Naive thymus-derived CD4-positive, alpha-beta T cell (primary cell): ENCODE measurements around the gene GTPBP1. TPM values are rescaled to one million over a fixed set of nuclear protein-coding genes. Genes with fewer than 3 reads are reported as not detected.

ENCODE experiments used
- ATAC-seq: fragments of 150-1000 bp; cut with Tn5 transposase; 2 replicates; pipeline ENCODE4 v1.10.0; 2021; ENCODE audit warnings: mild to moderate bottlenecking, moderate library complexity
- CTCF ChIA-PET: fragments of 350-600 bp; sonication (Branson Sonifier 250); formaldehyde crosslinking; loops from one replicate; lab custom pipeline; 2021; ENCODE audit warnings: antibody characterized with exemption; lab: Charles Lee
- POLR2A ChIA-PET: fragments of 350-600 bp; sonication (Branson Sonifier 250); formaldehyde crosslinking; loops from one replicate; lab custom pipeline; 2021; ENCODE audit warnings: antibody characterized with exemption, inconsistent platforms; lab: Charles Lee
- DNase-seq, 9 donors: peaks; one replicate each; pipeline versions ENCODE4 v3.0.0 to v3.0.0-alpha.2; 2020 to 2022; ENCODE audit warnings: mixed read lengths in 1 of 9
- H3K27ac ChIP-seq: one replicate; pipeline ENCODE4 v1.7.0; 2013; ENCODE audit warnings: mild to moderate bottlenecking, low read depth, low read length, moderate library complexity
- H3K27me3 ChIP-seq, 2 donors: one replicate each; pipeline ENCODE4 v1.7.0; 2013; ENCODE audit warnings: low read length in 2 of 2, mild to moderate bottlenecking in 2 of 2, moderate library complexity in 2 of 2; ENCODE audit not compliant: control insufficient read depth in 2 of 2, insufficient read depth in 2 of 2
- H3K36me3 ChIP-seq, 3 experiments: 1 replicate in 2 of 3; 2 replicates in 1 of 3; pipeline ENCODE4 v1.7.0; 2013; ENCODE audit warnings: low read length in 3 of 3, mild to moderate bottlenecking in 3 of 3, moderate library complexity in 1 of 3; ENCODE audit not compliant: insufficient read depth in 3 of 3, control insufficient read depth in 2 of 3
- H3K4me1 ChIP-seq, 2 donors: one replicate each; pipeline ENCODE4 v1.7.0; 2013; ENCODE audit warnings: low read length in 2 of 2, mild to moderate bottlenecking in 2 of 2, moderate library complexity in 1 of 2; ENCODE audit not compliant: control insufficient read depth in 2 of 2, insufficient read depth in 2 of 2
- H3K4me3 ChIP-seq: 2 replicates; pipeline ENCODE4 v1.7.0; 2013; ENCODE audit warnings: mild to moderate bottlenecking, low read length
- H3K9me3 ChIP-seq, 3 experiments: 1 replicate in 2 of 3; 2 replicates in 1 of 3; pipeline ENCODE4 v1.7.0; 2013; ENCODE audit warnings: low read length in 3 of 3; ENCODE audit not compliant: control insufficient read depth in 2 of 3
- H3K27ac Mint-ChIP-seq, 9 donors: one replicate each; pipeline ENCODE4 v1.8.0; 2020 to 2022; ENCODE audit warnings: mixed read lengths in 9 of 9, mild to moderate bottlenecking in 8 of 9, moderate library complexity in 5 of 9, inconsistent platforms in 2 of 9
- H3K27me3 Mint-ChIP-seq, 5 donors: one replicate each; pipeline ENCODE4 v1.8.0; 2021 to 2022; ENCODE audit warnings: mixed read lengths in 5 of 5, mild to moderate bottlenecking in 1 of 5
- H3K36me3 Mint-ChIP-seq, 5 donors: one replicate each; pipeline ENCODE4 v1.8.0; 2020 to 2022; ENCODE audit warnings: mixed read lengths in 5 of 5, mild to moderate bottlenecking in 3 of 5, inconsistent platforms in 1 of 5
- H3K4me1 Mint-ChIP-seq, 7 donors: one replicate each; pipeline ENCODE4 v1.8.0; 2020 to 2022; ENCODE audit warnings: mixed read lengths in 7 of 7, mild to moderate bottlenecking in 3 of 7, inconsistent platforms in 1 of 7
- H3K4me3 Mint-ChIP-seq, 10 donors: one replicate each; pipeline ENCODE4 v1.8.0; 2020 to 2022; ENCODE audit warnings: mild to moderate bottlenecking in 10 of 10, mixed read lengths in 10 of 10, moderate library complexity in 6 of 10, inconsistent platforms in 2 of 10
- H3K9me3 Mint-ChIP-seq, 11 donors: one replicate each; pipeline ENCODE4 v1.8.0; 2020 to 2022; ENCODE audit warnings: mixed read lengths in 11 of 11, mild to moderate bottlenecking in 4 of 11, inconsistent platforms in 1 of 11, moderate library complexity in 1 of 11
- intact Hi-C, 2 donors: fragments of 100-400 bp; cut with micrococcal nuclease; formaldehyde crosslinking; loops; one replicate each; pipeline ENCODE4 v1.15.1; 2023
- polyA plus RNA-seq, 2 donors: library from polyadenylated mRNA; unstranded; fragments of 300-500 nt; fragmentation: Illumina TruSeq; gene quantifications; one replicate each; pipeline ENCODE4 v1.2.3, GENCODE V29; 2021
- total RNA-seq, 6 experiments: library from RNA in 5 of 6; stranded (reverse) in 5 of 6; gene quantifications; 1 replicate in 5 of 6; 2 replicates in 1 of 6; pipeline ENCODE4 v1.2.3 and lab custom pipeline; 2021 to 2026

GTPBP1 gene
- total and polyA plus RNA-seq, 7 experiments from 2014 or later, result 16.9 to 209 (median 83.4) TPM

DNA sequence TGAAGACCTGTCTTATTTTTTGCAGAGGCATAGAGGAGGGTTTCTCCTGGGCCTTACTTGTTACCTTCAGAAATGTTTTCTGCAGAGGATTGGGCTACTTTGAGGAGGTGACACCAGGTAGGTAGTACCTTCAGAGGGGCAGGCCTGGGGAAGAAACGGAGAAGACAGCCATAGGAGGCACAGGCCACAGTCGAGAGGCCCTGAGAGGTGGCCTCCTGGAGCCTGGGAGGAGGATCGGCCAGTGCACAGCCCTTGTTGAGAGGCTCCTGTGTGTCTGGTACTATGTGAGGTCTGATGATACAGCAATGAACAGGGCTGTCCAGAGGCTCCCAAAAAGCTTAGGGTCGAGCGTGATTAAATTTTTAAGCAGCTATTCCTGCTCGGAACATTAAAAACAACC is 11.5 kb downstream of the GTPBP1 start:
- POLR2A ChIA-PET, result interaction anchor here (1.0 to 1.5 kb wide), 2 partner anchors 12 to 15 kb away, joined by 4 to 5 read pairs; no protein-coding TSS in a partner anchor
- DNase-seq, result no peak
- Histone ChIP-seq H3K4me3 (no peak overlapping the region), H3K27me3 (no peaks in the 10 kb centered on the region), H3K4me1 (peaks cover 5% of the 10 kb centered on the region in 2 donors), H3K36me3 (peaks cover 2 to 58% (median 11%) of the 10 kb centered on the region in 3 experiments), H3K27ac (no peak overlapping the region), H3K9me3 (no peaks in the 10 kb centered on the region)
- Mint-ChIP-seq H3K36me3 (peaks cover 11 to 32% (median 13%) of the 10 kb centered on the region in 5 donors), H3K4me1 (peaks cover 26 to 51% (median 37%) of the 10 kb centered on the region in 7 donors), H3K4me3 (no peak overlapping the region), H3K27me3 (no peaks in the 10 kb centered on the region), H3K27ac (peak overlapping the region in 4 of 9 donors; percentile 22 to 65 (median 35)), H3K9me3 (peaks cover 0 to 2% (median 0%) of the 10 kb centered on the region in 11 donors)
- CTCF ChIA-PET, result interaction anchor here (1.2 kb wide), 1 partner anchor 15 kb away, joined by 3 read pairs; no protein-coding TSS in a partner anchor
- intact Hi-C loops, result no loop called here
- ATAC-seq, result no peak

DNA sequence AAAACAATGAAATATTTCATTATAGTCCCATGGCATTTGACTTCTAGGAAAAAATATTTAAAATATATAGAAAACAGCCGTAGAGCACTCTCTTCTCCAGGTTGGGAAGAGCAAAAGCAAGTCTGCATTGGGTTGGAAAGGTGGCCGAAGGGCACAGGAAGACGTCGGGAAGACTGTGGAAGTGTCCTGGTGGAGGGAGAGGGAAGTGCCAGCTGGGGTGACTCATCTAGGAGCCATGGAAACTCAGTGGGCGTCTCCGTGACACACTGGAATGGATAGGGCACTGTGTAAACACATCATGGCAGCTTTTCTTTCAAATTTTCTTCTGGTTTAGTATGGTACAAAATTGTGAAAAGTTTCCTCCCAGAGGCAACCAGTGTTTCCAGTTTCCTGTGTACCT is 12.7 kb downstream of the GTPBP1 start:
- ATAC-seq, result peak; percentile 21
- no peak for DNase-seq
- no peaks in the 10 kb centered on the region for H3K9me3 ChIP-seq
- Mint-ChIP-seq H3K4me3 (no peak overlapping the region), H3K27ac (peak overlapping the region in 4 of 9 donors; percentile 1 to 41 (median 27)), H3K4me1 (peaks cover 19 to 40% (median 25%) of the 10 kb centered on the region in 7 donors), H3K9me3 (peaks cover 0 to 2% (median 0%) of the 10 kb centered on the region in 11 donors), H3K36me3 (peaks cover 10 to 33% (median 16%) of the 10 kb centered on the region in 5 donors), H3K27me3 (no peaks in the 10 kb centered on the region)
- POLR2A ChIA-PET, result interaction anchor here (1.1 to 1.5 kb wide), 2 partner anchors 11 to 14 kb away, joined by 3 to 4 read pairs; no protein-coding TSS in a partner anchor
- intact Hi-C loops, result no loop called here
- CTCF ChIA-PET, result no interaction called here
- H3K4me3 ChIP-seq, result no peak overlapping the region
- peaks cover 9 to 70% (median 11%) of the 10 kb centered on the region in 3 experiments for H3K36me3 ChIP-seq
- H3K4me1 ChIP-seq, result peaks cover 0 to 5% of the 10 kb centered on the region in 2 donors
- no peaks in the 10 kb centered on the region for H3K27me3 ChIP-seq
- no peak overlapping the region for H3K27ac ChIP-seq

DNA sequence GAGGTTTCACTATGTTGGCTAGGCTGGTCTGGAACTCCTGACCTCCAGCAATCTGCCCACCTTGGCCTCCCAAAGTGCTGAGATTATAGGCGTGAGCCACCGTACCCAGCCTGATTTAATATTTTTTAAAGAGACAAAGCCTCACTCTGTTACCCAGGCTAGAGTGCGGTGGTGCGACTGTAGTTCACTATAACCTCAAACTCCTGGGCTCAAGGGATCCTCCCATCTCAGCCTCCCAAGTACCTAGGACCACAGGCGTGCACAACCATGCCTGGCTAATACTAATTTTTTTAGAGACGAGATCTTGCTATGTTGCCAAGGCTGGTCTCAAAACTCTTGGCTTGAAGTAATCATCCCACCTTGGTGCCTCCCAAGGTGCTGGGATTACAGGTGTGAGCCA is 13.5 kb downstream of the GTPBP1 start:
- Histone ChIP-seq H3K27ac (no peak overlapping the region), H3K4me1 (no peaks in the 10 kb centered on the region), H3K36me3 (peaks cover 9 to 78% (median 13%) of the 10 kb centered on the region in 3 experiments), H3K4me3 (no peak overlapping the region), H3K27me3 (no peaks in the 10 kb centered on the region), H3K9me3 (no peaks in the 10 kb centered on the region)
- ChIA-PET CTCF (no interaction called here), POLR2A (no interaction called here)
- H3K27me3 Mint-ChIP-seq, result no peaks in the 10 kb centered on the region
- peaks cover 12 to 32% (median 17%) of the 10 kb centered on the region in 7 donors for H3K4me1 Mint-ChIP-seq
- H3K9me3 Mint-ChIP-seq, result peaks cover 0 to 2% (median 0%) of the 10 kb centered on the region in 11 donors
- ATAC-seq (no peak), DNase-seq (no peak)
- H3K4me3 Mint-ChIP-seq, result no peak overlapping the region
- peaks cover 10 to 38% (median 16%) of the 10 kb centered on the region in 5 donors for H3K36me3 Mint-ChIP-seq
- intact Hi-C loops, result no loop called here
- H3K27ac Mint-ChIP-seq, result no peak overlapping the region

DNA sequence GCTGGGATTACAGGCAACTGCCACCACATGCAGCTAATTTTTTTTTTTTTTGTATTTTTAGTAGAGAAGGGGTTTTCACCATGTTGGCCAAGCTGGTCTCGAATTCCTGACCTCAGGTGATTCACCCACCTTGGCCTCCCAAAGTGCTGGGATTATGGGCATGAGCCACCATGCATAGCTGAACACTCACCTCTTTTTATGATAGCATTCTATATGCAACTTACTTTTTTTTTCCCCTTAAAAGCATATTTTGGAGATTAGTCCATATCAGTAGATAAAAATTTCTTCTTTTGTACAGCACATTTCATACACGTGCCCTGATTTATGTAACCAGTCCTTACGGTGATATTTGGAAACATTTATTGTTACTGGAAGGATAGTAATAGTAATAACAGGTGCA is 14.6 kb downstream of the GTPBP1 start:
- Mint-ChIP-seq H3K36me3 (peaks cover 17 to 46% (median 23%) of the 10 kb centered on the region in 5 donors), H3K9me3 (peaks cover 0 to 2% (median 0%) of the 10 kb centered on the region in 11 donors), H3K4me3 (no peak overlapping the region), H3K4me1 (peaks cover 8 to 31% (median 13%) of the 10 kb centered on the region in 7 donors), H3K27ac (no peak overlapping the region), H3K27me3 (no peaks in the 10 kb centered on the region)
- H3K36me3 ChIP-seq, result peaks cover 9 to 85% (median 18%) of the 10 kb centered on the region in 3 experiments
- ATAC-seq (no peak), DNase-seq (no peak)
- no peak overlapping the region for H3K27ac ChIP-seq
- H3K27me3 ChIP-seq, result no peaks in the 10 kb centered on the region
- H3K4me1 ChIP-seq, result no peaks in the 10 kb centered on the region
- ChIA-PET POLR2A (interaction anchor here (0.6 kb wide), 2 partner anchors 15 to 60 kb away, joined by 3 read pairs; no protein-coding TSS in a partner anchor), CTCF (interaction anchor here (0.6 kb wide), 1 partner anchor 667 kb away, joined by 3 read pairs; no protein-coding TSS in a partner anchor)
- H3K4me3 ChIP-seq, result no peak overlapping the region
- intact Hi-C loops, result no loop called here
- no peaks in the 10 kb centered on the region for H3K9me3 ChIP-seq

DNA sequence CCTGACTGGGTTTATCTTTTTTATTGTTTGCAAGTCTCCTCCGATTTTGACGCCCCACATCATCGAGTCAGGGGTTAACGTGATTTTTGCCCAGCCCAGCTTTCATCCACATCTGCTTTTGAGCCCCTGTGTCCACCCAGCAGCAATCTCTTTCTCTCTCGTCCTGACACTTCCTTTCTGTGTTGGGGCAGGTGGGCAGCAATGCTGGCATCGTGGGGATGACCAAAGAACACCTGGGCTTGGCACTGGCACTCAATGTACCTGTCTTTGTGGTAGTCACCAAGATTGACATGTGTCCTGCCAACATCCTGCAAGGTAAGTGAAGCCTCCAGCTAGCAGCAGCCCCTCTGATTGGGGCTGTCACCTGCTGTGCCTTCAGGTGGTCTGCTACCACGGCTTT is 15.8 kb downstream of the GTPBP1 start:
- Mint-ChIP-seq H3K4me1 (peaks cover 7 to 26% (median 13%) of the 10 kb centered on the region in 7 donors), H3K9me3 (peaks cover 0 to 2% (median 0%) of the 10 kb centered on the region in 11 donors), H3K27ac (peak overlapping the region in 3 of 9 donors; percentile 33 to 64 (median 41)), H3K27me3 (no peaks in the 10 kb centered on the region), H3K36me3 (peaks cover 15 to 50% (median 24%) of the 10 kb centered on the region in 5 donors), H3K4me3 (no peak overlapping the region)
- Histone ChIP-seq H3K36me3 (peaks cover 9 to 85% (median 19%) of the 10 kb centered on the region in 3 experiments), H3K27ac (no peak overlapping the region), H3K4me3 (no peak overlapping the region), H3K4me1 (no peaks in the 10 kb centered on the region), H3K9me3 (no peaks in the 10 kb centered on the region), H3K27me3 (no peaks in the 10 kb centered on the region)
- no peak for ATAC-seq
- ChIA-PET POLR2A (interaction anchor here (0.7 to 6.3 kb wide), 6 partner anchors 13 to 33 kb away, joined by 3 to 51 read pairs (median 3); partner anchors contain the start of gene GTPBP1), CTCF (interaction anchor here (1.9 kb wide), 1 partner anchor 12 kb away, joined by 5 read pairs; no protein-coding TSS in a partner anchor)
- DNase-seq, result no peak
- intact Hi-C loops, result no loop called here

DNA sequence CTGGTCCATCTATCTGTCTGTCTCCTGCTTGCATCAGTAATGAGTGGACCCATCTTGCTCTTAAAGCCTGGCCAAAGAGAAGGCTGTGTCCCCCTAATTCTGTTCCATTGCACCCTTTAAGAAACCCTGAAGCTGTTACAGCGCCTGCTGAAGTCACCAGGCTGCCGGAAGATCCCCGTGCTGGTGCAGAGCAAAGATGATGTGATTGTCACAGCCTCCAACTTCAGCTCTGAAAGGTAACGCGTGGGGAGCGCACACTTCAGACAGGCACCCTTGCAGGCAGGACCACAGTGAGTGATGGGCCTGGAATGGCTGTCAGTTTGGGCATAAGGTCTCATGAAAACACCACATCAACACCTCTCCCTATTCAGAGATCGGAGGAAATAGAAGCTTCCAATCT is 18.4 kb downstream of the GTPBP1 start:
- Mint-ChIP-seq H3K4me1 (peaks cover 5 to 21% (median 11%) of the 10 kb centered on the region in 7 donors), H3K27me3 (no peaks in the 10 kb centered on the region), H3K27ac (peak overlapping the region in 5 of 9 donors; percentile 26 to 73 (median 63)), H3K9me3 (peaks cover 0 to 1% (median 0%) of the 10 kb centered on the region in 11 donors), H3K4me3 (no peak overlapping the region), H3K36me3 (peaks cover 13 to 55% (median 17%) of the 10 kb centered on the region in 5 donors)
- Histone ChIP-seq H3K4me3 (no peak overlapping the region), H3K4me1 (no peaks in the 10 kb centered on the region), H3K36me3 (peaks cover 28 to 88% (median 36%) of the 10 kb centered on the region in 3 experiments), H3K27me3 (no peaks in the 10 kb centered on the region), H3K27ac (no peak overlapping the region), H3K9me3 (no peaks in the 10 kb centered on the region)
- intact Hi-C loops, result loop anchor here in 1 of 2 donors (2.0 kb wide), 1 partner anchor 19 kb away; the partner anchor contains the start of gene GTPBP1
- POLR2A ChIA-PET, result interaction anchor here (6.3 to 31.4 kb wide), 2 partner anchors 10 to 32 kb away, joined by 51 to 1007 read pairs; partner anchors contain the start of gene SUN2
- ATAC-seq (no peak), DNase-seq (no peak)
- CTCF ChIA-PET, result interaction anchor here (0.6 to 2.4 kb wide), 14 partner anchors 9 to 76 kb away, joined by 3 to 12 read pairs (median 4); no protein-coding TSS in a partner anchor
